Measurements from ENCODE around the gene MLLT3. TPM values are rescaled to one million over a fixed set of nuclear protein-coding genes. Genes with fewer than 3 reads are reported as not detected.

MLLT3 gene
- total RNA-seq, 1 donor from 2014 or later, result 35.1 TPM

DNA sequence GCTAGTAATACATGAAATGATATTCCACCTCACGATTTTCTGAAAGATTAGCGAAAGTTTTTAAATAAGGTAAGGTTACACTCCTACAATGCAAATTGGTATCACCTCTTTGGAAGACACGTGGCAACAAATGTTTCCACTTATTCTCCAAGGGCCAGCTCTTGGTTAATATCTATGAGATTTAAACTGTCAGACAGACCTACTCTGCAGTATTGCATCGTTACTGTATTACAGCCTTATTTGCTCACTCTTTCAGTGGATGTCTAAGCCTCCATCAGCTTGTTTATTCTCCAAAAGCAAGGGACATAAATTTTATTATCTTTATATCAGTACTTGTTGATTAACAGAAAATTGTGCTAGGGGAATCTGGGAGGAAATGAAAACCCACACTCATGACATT, 135.7 kb downstream of the MLLT3 start:
- Histone ChIP-seq H3K4me1 (ENCODE audit: insufficient read depth, low read length) (no peaks in the 10 kb centered on the region), H2AFZ (ENCODE audit: low read depth, low read length) (no peak overlapping the region), H3K79me2 (ENCODE audit: insufficient read depth, low read length) (no peaks in the 10 kb centered on the region), H3K4me3 (ENCODE audit: insufficient read depth, low read depth, low read length) (no peak overlapping the region), H3K9ac (ENCODE audit: low read length) (no peak overlapping the region), H3K27me3 (ENCODE audit: insufficient read depth, low read length) (no peaks in the 10 kb centered on the region), H4K20me1 (ENCODE audit: insufficient read depth, low read length) (peaks cover 4% of the 10 kb centered on the region), H3K36me3 (ENCODE audit: insufficient read depth, low read length) (no peaks in the 10 kb centered on the region), H3K9me3 (ENCODE audit: insufficient read depth, low read depth, low read length) (no peaks in the 10 kb centered on the region), H3K4me2 (ENCODE audit: low read length) (no peak overlapping the region), H3K27ac (ENCODE audit: low read depth, low read length) (no peak overlapping the region)
- TF ChIP-seq, protein P1, sequence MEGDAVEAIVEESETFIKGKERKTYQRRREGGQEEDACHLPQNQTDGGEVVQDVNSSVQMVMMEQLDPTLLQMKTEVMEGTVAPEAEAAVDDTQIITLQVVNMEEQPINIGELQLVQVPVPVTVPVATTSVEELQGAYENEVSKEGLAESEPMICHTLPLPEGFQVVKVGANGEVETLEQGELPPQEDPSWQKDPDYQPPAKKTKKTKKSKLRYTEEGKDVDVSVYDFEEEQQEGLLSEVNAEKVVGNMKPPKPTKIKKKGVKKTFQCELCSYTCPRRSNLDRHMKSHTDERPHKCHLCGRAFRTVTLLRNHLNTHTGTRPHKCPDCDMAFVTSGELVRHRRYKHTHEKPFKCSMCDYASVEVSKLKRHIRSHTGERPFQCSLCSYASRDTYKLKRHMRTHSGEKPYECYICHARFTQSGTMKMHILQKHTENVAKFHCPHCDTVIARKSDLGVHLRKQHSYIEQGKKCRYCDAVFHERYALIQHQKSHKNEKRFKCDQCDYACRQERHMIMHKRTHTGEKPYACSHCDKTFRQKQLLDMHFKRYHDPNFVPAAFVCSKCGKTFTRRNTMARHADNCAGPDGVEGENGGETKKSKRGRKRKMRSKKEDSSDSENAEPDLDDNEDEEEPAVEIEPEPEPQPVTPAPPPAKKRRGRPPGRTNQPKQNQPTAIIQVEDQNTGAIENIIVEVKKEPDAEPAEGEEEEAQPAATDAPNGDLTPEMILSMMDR (IDR thresholded peaks at IDR 0.05; ENCODE audit: insufficient read depth, low read depth, low read length), result no peak
- TF ChIP-seq EZH2 (IDR thresholded peaks at IDR 0.05; ENCODE audit: insufficient read depth, low read length), result no peak
- H3K36me3 Mint-ChIP-seq (ENCODE audit: low read depth, unreplicated experiment), result no peaks in the 10 kb centered on the region
- no peak for DNase-seq (ENCODE audit: low read depth)
- no peaks in the 10 kb centered on the region for H3K9me3 Mint-ChIP-seq (ENCODE audit: unreplicated experiment)
- peaks cover 5% of the 10 kb centered on the region for H3K4me1 Mint-ChIP-seq (ENCODE audit: low read depth, unreplicated experiment)
- no peak overlapping the region for H3K4me3 Mint-ChIP-seq (ENCODE audit: unreplicated experiment)
- H3K27ac Mint-ChIP-seq (ENCODE audit: unreplicated experiment), result no peak overlapping the region
- no peaks in the 10 kb centered on the region for H3K27me3 Mint-ChIP-seq (ENCODE audit: low read depth, unreplicated experiment)
- FAIRE-seq, result no peak

DNA sequence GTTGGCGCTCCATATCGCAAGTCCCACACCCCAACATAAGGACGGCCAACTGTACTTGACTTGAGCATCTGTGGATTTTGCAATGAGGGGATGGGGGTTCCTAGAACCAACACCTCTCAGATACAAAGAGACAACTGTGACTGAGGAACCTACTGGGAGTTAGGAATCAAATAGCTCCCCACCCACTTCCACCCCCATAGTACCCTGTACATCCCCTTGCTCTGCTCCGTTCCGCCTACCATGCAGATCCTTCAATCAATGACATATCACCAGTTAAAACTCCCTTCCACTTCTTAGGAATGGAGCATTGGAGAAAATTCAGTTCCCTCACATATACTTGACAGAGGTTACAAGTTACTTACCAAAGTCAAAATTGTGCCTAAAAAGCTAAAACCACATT, 140.9 kb downstream of the MLLT3 start:
- no peaks in the 10 kb centered on the region for H3K9me3 Mint-ChIP-seq (ENCODE audit: unreplicated experiment)
- Histone ChIP-seq H3K9me3 (ENCODE audit: insufficient read depth, low read depth, low read length) (no peaks in the 10 kb centered on the region), H3K9ac (ENCODE audit: low read length) (no peak overlapping the region), H2AFZ (ENCODE audit: low read depth, low read length) (no peak overlapping the region), H3K4me1 (ENCODE audit: insufficient read depth, low read length) (peaks cover 2% of the 10 kb centered on the region), H3K4me3 (ENCODE audit: insufficient read depth, low read depth, low read length) (no peak overlapping the region), H3K36me3 (ENCODE audit: insufficient read depth, low read length) (no peaks in the 10 kb centered on the region), H3K27me3 (ENCODE audit: insufficient read depth, low read length) (no peaks in the 10 kb centered on the region), H3K27ac (ENCODE audit: low read depth, low read length) (no peak overlapping the region), H3K4me2 (ENCODE audit: low read length) (no peak overlapping the region), H4K20me1 (ENCODE audit: insufficient read depth, low read length) (peaks cover 9% of the 10 kb centered on the region), H3K79me2 (ENCODE audit: insufficient read depth, low read length) (no peaks in the 10 kb centered on the region)
- no peak overlapping the region for H3K4me3 Mint-ChIP-seq (ENCODE audit: unreplicated experiment)
- DNase-seq (ENCODE audit: low read depth) (no peak), FAIRE-seq (no peak)
- no peak overlapping the region for H3K27ac Mint-ChIP-seq (ENCODE audit: unreplicated experiment)
- TF ChIP-seq EZH2 (IDR thresholded peaks at IDR 0.05; ENCODE audit: insufficient read depth, low read length), result no peak
- TF ChIP-seq, protein P1 (IDR thresholded peaks at IDR 0.05; ENCODE audit: insufficient read depth, low read depth, low read length), result no peak
- no peaks in the 10 kb centered on the region for H3K36me3 Mint-ChIP-seq (ENCODE audit: low read depth, unreplicated experiment)
- peaks cover 23% of the 10 kb centered on the region for H3K4me1 Mint-ChIP-seq (ENCODE audit: low read depth, unreplicated experiment)
- H3K27me3 Mint-ChIP-seq (ENCODE audit: low read depth, unreplicated experiment), result no peaks in the 10 kb centered on the region

DNA sequence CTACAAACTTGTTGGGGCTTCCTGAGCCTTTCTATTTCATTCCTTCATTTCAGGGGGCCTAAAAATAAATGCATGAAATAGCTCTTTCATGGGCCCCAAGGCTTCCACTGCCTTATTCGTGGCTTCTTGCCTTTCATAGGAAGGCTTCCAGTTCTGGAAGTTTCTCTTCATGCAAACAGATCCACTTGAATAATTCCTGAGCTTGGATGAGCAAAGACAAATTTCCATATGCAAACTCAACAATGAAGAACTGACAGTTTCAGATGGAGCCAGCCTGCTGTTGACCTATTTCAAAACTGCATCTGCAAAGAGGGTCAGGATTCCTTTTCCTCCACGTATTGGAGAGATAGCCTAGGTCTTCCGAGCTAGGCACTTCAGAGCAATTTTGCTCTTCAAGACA, 142.1 kb downstream of the MLLT3 start:
- TF ChIP-seq, protein P1 (IDR thresholded peaks at IDR 0.05; ENCODE audit: insufficient read depth, low read depth, low read length), result no peak
- no peak for TF ChIP-seq EZH2 (IDR thresholded peaks at IDR 0.05; ENCODE audit: insufficient read depth, low read length)
- H3K27me3 Mint-ChIP-seq (ENCODE audit: low read depth, unreplicated experiment), result no peaks in the 10 kb centered on the region
- DNase-seq (ENCODE audit: low read depth) (no peak), FAIRE-seq (no peak)
- Histone ChIP-seq H3K27me3 (ENCODE audit: insufficient read depth, low read length) (no peaks in the 10 kb centered on the region), H3K4me3 (ENCODE audit: insufficient read depth, low read depth, low read length) (no peak overlapping the region), H3K27ac (ENCODE audit: low read depth, low read length) (no peak overlapping the region), H4K20me1 (ENCODE audit: insufficient read depth, low read length) (peaks cover 9% of the 10 kb centered on the region), H3K9me3 (ENCODE audit: insufficient read depth, low read depth, low read length) (no peaks in the 10 kb centered on the region), H3K4me1 (ENCODE audit: insufficient read depth, low read length) (peaks cover 2% of the 10 kb centered on the region), H3K4me2 (ENCODE audit: low read length) (no peak overlapping the region), H3K79me2 (ENCODE audit: insufficient read depth, low read length) (no peaks in the 10 kb centered on the region), H3K9ac (ENCODE audit: low read length) (no peak overlapping the region), H2AFZ (ENCODE audit: low read depth, low read length) (no peak overlapping the region), H3K36me3 (ENCODE audit: insufficient read depth, low read length) (no peaks in the 10 kb centered on the region)
- H3K27ac Mint-ChIP-seq (ENCODE audit: unreplicated experiment), result no peak overlapping the region
- no peaks in the 10 kb centered on the region for H3K9me3 Mint-ChIP-seq (ENCODE audit: unreplicated experiment)
- no peak overlapping the region for H3K4me3 Mint-ChIP-seq (ENCODE audit: unreplicated experiment)
- H3K36me3 Mint-ChIP-seq (ENCODE audit: low read depth, unreplicated experiment), result no peaks in the 10 kb centered on the region
- peaks cover 23% of the 10 kb centered on the region for H3K4me1 Mint-ChIP-seq (ENCODE audit: low read depth, unreplicated experiment)
